Fibroblast of pulmonary artery (primary cell): ENCODE results near the gene KSR2.

ENCODE experiments used
- DNase-seq: peaks from one replicate; pipeline ENCODE4 v3.0.0-alpha.2; 2010; ENCODE audit warnings: low read depth
- H3K4me3 ChIP-seq: replicated peaks from 2 replicates; pipeline ENCODE4 v1.5.1; 2011; ENCODE audit warnings: low read depth, mild to moderate bottlenecking, control low read depth, low read length, moderate library complexity
- TF ChIP-seq, protein P1 (sequence below): IDR thresholded peaks from 2 replicates; pipeline ENCODE4 v1.5.1; 2011; ENCODE audit warnings: mild to moderate bottlenecking, control low read depth, low read length, inconsistent platforms; ENCODE audit errors: missing control alignments

Gene KSR2

GRCh38 chr12:117774941-117775775 lies 193.6 kb downstream of the KSR2 start:
- H3K4me3 ChIP-seq: no peak overlapping the region
- TF ChIP-seq, protein P1, sequence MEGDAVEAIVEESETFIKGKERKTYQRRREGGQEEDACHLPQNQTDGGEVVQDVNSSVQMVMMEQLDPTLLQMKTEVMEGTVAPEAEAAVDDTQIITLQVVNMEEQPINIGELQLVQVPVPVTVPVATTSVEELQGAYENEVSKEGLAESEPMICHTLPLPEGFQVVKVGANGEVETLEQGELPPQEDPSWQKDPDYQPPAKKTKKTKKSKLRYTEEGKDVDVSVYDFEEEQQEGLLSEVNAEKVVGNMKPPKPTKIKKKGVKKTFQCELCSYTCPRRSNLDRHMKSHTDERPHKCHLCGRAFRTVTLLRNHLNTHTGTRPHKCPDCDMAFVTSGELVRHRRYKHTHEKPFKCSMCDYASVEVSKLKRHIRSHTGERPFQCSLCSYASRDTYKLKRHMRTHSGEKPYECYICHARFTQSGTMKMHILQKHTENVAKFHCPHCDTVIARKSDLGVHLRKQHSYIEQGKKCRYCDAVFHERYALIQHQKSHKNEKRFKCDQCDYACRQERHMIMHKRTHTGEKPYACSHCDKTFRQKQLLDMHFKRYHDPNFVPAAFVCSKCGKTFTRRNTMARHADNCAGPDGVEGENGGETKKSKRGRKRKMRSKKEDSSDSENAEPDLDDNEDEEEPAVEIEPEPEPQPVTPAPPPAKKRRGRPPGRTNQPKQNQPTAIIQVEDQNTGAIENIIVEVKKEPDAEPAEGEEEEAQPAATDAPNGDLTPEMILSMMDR: no peak
- DNase-seq: no peak

DNA sequence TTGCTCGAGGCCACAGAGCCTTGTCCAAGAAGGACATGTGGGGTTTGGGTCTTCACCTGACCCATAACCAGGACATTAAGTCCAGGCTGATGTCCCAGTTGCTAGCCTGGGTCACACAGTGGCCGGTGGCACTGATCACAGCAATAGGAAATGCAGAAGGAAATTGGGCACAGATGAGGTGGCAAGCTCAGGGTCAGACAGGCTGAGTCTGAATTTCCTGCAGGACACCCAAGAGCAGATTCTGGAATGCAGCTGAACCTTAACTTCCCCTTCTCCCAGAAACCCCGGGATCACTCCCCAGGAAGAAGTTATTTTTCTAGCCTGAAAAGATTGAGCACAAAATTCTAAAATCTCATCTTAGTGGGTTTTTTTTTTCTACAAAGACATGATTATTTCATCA lies 199.9 kb downstream of the KSR2 start:
- no peak for DNase-seq
- TF ChIP-seq, protein P1: no peak
- no peak overlapping the region for H3K4me3 ChIP-seq

GRCh38 chr12:117766008-117766407 lies 202.8 kb downstream of the KSR2 start:
- DNase-seq: no peak
- H3K4me3 ChIP-seq: no peak overlapping the region
- TF ChIP-seq, protein P1: no peak

DNA sequence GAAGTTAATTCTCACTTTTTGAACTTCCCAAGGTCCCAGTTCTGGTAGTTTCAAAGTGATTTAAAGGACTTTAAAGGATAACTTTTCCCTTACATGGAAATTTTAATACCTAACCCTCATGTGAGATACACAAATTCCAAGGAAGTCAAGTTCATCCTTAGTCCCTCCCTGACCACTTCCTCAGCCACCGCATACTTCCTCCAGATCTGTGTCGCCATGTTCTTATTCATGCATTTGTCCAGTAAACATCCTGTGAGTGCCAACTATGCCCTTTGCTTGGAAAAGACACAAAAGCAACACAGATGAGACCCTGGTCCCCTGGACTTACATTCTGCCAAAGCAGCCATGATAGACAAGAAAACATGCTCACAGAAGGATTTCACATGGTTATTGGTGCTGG lies 206.6 kb downstream of the KSR2 start:
- DNase-seq: no peak
- TF ChIP-seq, protein P1: no peak
- no peak overlapping the region for H3K4me3 ChIP-seq

GRCh38 chr12:117761528-117762100 lies 207.2 kb downstream of the KSR2 start:
- TF ChIP-seq, protein P1: no peak
- no peak overlapping the region for H3K4me3 ChIP-seq
- DNase-seq: no peak

DNA sequence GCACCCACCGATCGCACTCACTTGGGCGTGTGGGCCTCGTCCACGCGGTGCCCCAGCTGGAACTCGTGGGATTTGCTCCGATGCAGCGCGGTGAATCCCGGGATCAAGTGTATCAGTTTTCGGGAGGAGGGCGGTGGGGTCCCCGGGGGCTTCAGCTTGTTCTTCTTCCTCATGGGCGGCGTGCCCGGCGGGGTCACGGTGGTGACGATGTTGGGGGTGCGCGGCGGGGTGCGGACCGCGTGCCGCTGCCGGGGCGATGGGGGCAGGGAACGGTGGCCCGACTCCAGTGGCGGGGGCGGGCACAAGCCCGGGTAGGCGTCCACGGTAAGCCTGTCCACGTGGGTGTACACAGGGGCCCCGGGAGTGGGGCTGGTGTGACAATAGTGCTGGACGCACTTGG lies 207.8 kb downstream of the KSR2 start:
- DNase-seq: no peak
- TF ChIP-seq, protein P1: no peak
- H3K4me3 ChIP-seq: no peak overlapping the region
